Neuronal stem cell (in vitro differentiated cells): Measurements from ENCODE around the gene RIPPLY2.

ENCODE experiments used
- DNase-seq: peaks from one replicate; pipeline ENCODE4 v3.0.0-alpha.2; 2013; ENCODE audit warnings: low spot score
- H2AFZ ChIP-seq: one replicate; pipeline ENCODE4 v1.6.1; 2013; ENCODE audit warnings: mild to moderate bottlenecking, low read length, inconsistent platforms
- H2AK5ac ChIP-seq: 2 replicates; pipeline ENCODE4 v1.6.1; 2013; ENCODE audit warnings: low read depth, mild to moderate bottlenecking, inconsistent platforms, low read length, moderate library complexity, mixed read lengths
- H2BK120ac ChIP-seq: 2 replicates; pipeline ENCODE4 v1.6.1; 2013; ENCODE audit warnings: low read depth, mild to moderate bottlenecking, inconsistent platforms, low read length, moderate library complexity, mixed read lengths
- H2BK12ac ChIP-seq: one replicate; pipeline ENCODE4 v1.6.1; 2013; ENCODE audit warnings: low read length, inconsistent platforms
- H2BK15ac ChIP-seq: 2 replicates; pipeline ENCODE4 v1.6.1; 2013; ENCODE audit warnings: mild to moderate bottlenecking, low read length, inconsistent platforms, mixed read lengths
- H2BK5ac ChIP-seq: one replicate; pipeline ENCODE4 v1.6.1; 2013; ENCODE audit warnings: inconsistent platforms, mild to moderate bottlenecking, low read length, moderate library complexity
- H3K14ac ChIP-seq: one replicate; pipeline ENCODE4 v1.6.1; 2013; ENCODE audit warnings: low read length, inconsistent platforms
- H3K18ac ChIP-seq: 2 replicates; pipeline ENCODE4 v1.6.1; 2013; ENCODE audit warnings: low read length, inconsistent platforms
- H3K23ac ChIP-seq: 2 replicates; pipeline ENCODE4 v1.6.1; 2013; ENCODE audit warnings: low read depth, mild to moderate bottlenecking, mixed read lengths, low read length, inconsistent platforms; ENCODE audit not compliant: poor library complexity
- H3K27ac ChIP-seq: replicated peaks from 3 replicates; pipeline ENCODE4 v1.5.1; 2013; ENCODE audit warnings: low read length, inconsistent platforms
- H3K27me3 ChIP-seq, 3 experiments: 2 replicates each; pipeline ENCODE4 v1.6.1; 2013; ENCODE audit warnings: low read length in 3 of 3, mild to moderate bottlenecking in 2 of 3, inconsistent platforms in 1 of 3, low read depth in 1 of 3, mixed read lengths in 1 of 3, moderate library complexity in 1 of 3; ENCODE audit not compliant: control insufficient read depth in 3 of 3, insufficient read depth in 3 of 3
- H3K36me3 ChIP-seq, 2 donors: replicated peaks in 1 of 2; 2 replicates each; pipeline ENCODE4 v1.6.1; 2013; ENCODE audit warnings: low read length in 2 of 2; ENCODE audit not compliant: control insufficient read depth in 2 of 2, insufficient read depth in 2 of 2
- H3K4ac ChIP-seq: 2 replicates; pipeline ENCODE4 v1.6.1; 2013; ENCODE audit warnings: inconsistent platforms, mild to moderate bottlenecking, low read length, moderate library complexity
- H3K4me1 ChIP-seq, 2 donors: 1 replicate in 1 of 2; 2 replicates in 1 of 2; pipeline ENCODE4 v1.6.1; 2013; ENCODE audit warnings: low read length in 2 of 2, low read depth in 1 of 2; ENCODE audit not compliant: control insufficient read depth in 2 of 2, insufficient read depth in 1 of 2
- H3K4me2 ChIP-seq: one replicate; pipeline ENCODE4 v1.6.1; 2013; ENCODE audit warnings: mild to moderate bottlenecking, low read length, inconsistent platforms; ENCODE audit not compliant: insufficient read depth, poor library complexity, severe bottlenecking
- H3K4me3 ChIP-seq, 2 donors: 2 replicates each; pipeline ENCODE4 v1.5.1; 2013; ENCODE audit warnings: low read length in 2 of 2, mild to moderate bottlenecking in 2 of 2, inconsistent platforms in 1 of 2, moderate library complexity in 1 of 2
- H3K79me1 ChIP-seq: one replicate; pipeline ENCODE4 v1.6.1; 2013; ENCODE audit warnings: low read depth, mild to moderate bottlenecking, inconsistent platforms, low read length, moderate library complexity
- H3K9ac ChIP-seq: one replicate; pipeline ENCODE4 v1.6.1; 2013; ENCODE audit warnings: mild to moderate bottlenecking, low read depth, low read length, inconsistent platforms; ENCODE audit not compliant: poor library complexity
- H3K9me3 ChIP-seq, 2 donors: replicated peaks in 1 of 2; 2 replicates each; pipeline versions ENCODE3 to v1.6.1; 2013; ENCODE audit warnings: low read length in 2 of 2, mild to moderate bottlenecking in 2 of 2, inconsistent platforms in 1 of 2, low read depth in 1 of 2, mixed read lengths in 1 of 2, moderate library complexity in 1 of 2; ENCODE audit not compliant: control insufficient read depth in 2 of 2, insufficient read depth in 1 of 2
- H4K8ac ChIP-seq: one replicate; pipeline ENCODE4 v1.6.1; 2013; ENCODE audit warnings: low read depth, mild to moderate bottlenecking, inconsistent platforms, low read length, moderate library complexity
- H4K91ac ChIP-seq: one replicate; pipeline ENCODE4 v1.6.1; 2013; ENCODE audit warnings: low read length, low read depth, mild to moderate bottlenecking, inconsistent platforms; ENCODE audit not compliant: poor library complexity
- WGBS, 2 donors: extraction: QIAGEN DNeasy Blood & Tissue Kit; methylation state at CpG; one replicate each; pipeline ENCODE4 v1.1.7; 2013; ENCODE audit warnings: missing lambda C conversion rate in 2 of 2, mixed read lengths in 1 of 2; ENCODE audit not compliant: insufficient read length in 2 of 2, insufficient replicate concordance in 1 of 2; ENCODE audit errors: extremely low coverage in 2 of 2; 5-methylcytosine and 5-hydroxymethylcytosine counted together

Gene RIPPLY2

GRCh38 chr6:83844170-83844569, 9.0 kb upstream of the RIPPLY2 start:
- H2AK5ac ChIP-seq = no peak overlapping the region
- H3K4me3 ChIP-seq = no peak overlapping the region
- H2BK12ac ChIP-seq = no peak overlapping the region
- H3K4ac ChIP-seq = no peak overlapping the region
- no peak overlapping the region for H3K14ac ChIP-seq
- H2AFZ ChIP-seq = no peak overlapping the region
- DNase-seq = no peak
- no peak overlapping the region for H2BK120ac ChIP-seq
- no peak overlapping the region for H4K8ac ChIP-seq
- H4K91ac ChIP-seq = no peak overlapping the region
- H2BK15ac ChIP-seq = no peak overlapping the region
- no peak overlapping the region for H3K18ac ChIP-seq
- H3K27ac ChIP-seq = no peak overlapping the region
- H3K4me1 ChIP-seq = peaks cover 0 to 3% of the 10 kb centered on the region in 2 donors
- H3K4me2 ChIP-seq = no peak overlapping the region
- H3K27me3 ChIP-seq = peaks cover 0 to 14% (median 0%) of the 10 kb centered on the region in 3 experiments
- H3K9me3 ChIP-seq = no peaks in the 10 kb centered on the region
- H2BK5ac ChIP-seq = no peak overlapping the region
- H3K9ac ChIP-seq = no peak overlapping the region
- WGBS, 2 donors = no CpG with 5 or more reads among the region's 3 CpGs
- no peaks in the 10 kb centered on the region for H3K79me1 ChIP-seq
- H3K23ac ChIP-seq = no peak overlapping the region
- H3K36me3 ChIP-seq = no peaks in the 10 kb centered on the region

DNA sequence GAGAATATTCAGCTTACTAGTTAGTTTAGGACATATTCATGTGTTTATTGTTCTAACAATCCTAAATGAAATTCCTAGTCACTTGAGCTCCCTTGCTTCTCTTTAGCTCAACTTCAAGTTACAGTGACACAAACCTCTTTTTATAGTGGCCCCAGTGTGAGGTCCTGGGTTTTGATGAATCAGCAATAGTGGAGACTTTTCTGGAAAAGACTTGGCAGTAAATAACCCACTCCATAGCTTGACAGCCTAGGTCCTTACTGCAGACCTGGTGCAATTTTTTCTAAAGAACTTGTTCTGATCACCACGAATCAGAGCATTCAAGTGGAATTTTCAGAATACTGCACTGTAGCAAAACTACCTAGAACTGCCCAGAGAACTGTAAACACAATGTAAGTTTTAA, 6.9 kb upstream of the RIPPLY2 start:
- H4K8ac ChIP-seq = no peak overlapping the region
- H3K18ac ChIP-seq = no peak overlapping the region
- no peak overlapping the region for H2BK12ac ChIP-seq
- H2AK5ac ChIP-seq = no peak overlapping the region
- no peak overlapping the region for H3K14ac ChIP-seq
- no peak overlapping the region for H4K91ac ChIP-seq
- no peak overlapping the region for H2BK15ac ChIP-seq
- H3K36me3 ChIP-seq = no peaks in the 10 kb centered on the region
- H3K23ac ChIP-seq = no peak overlapping the region
- H3K4ac ChIP-seq = no peak overlapping the region
- H3K4me3 ChIP-seq = no peak overlapping the region
- H3K4me2 ChIP-seq = no peak overlapping the region
- H3K79me1 ChIP-seq = no peaks in the 10 kb centered on the region
- no peak overlapping the region for H3K27ac ChIP-seq
- H3K4me1 ChIP-seq = no peaks in the 10 kb centered on the region
- WGBS, 2 donors = no CpG with 5 or more reads among the region's 1 CpG
- H3K27me3 ChIP-seq = peaks cover 0 to 28% (median 0%) of the 10 kb centered on the region in 3 experiments
- no peak overlapping the region for H2BK120ac ChIP-seq
- no peak overlapping the region for H3K9ac ChIP-seq
- DNase-seq = no peak
- H3K9me3 ChIP-seq = no peaks in the 10 kb centered on the region
- no peak overlapping the region for H2AFZ ChIP-seq
- H2BK5ac ChIP-seq = no peak overlapping the region

DNA sequence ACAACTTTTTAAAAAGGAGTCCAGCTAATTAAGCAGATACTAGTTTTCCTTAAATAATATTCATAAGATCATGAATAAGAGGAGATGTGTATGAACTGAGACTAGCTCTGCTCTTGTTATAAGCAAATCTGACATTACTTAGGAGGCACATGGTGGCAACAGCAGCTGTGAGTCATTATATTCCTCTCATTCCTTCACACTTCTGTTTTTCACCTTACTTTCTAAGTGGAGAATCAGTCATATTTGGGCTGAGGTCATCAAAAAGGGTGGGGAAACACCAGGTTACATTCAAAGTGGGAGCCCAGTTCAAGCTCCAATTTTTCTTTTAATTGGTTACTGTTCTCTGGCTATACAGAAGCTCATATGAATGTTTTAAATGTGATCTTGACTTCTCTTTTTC, 6.0 kb upstream of the RIPPLY2 start:
- Histone ChIP-seq H3K27ac (no peak overlapping the region), H2BK120ac (no peak overlapping the region), H3K36me3 (no peaks in the 10 kb centered on the region), H3K27me3 (peaks cover 0 to 37% (median 0%) of the 10 kb centered on the region in 3 experiments), H3K9ac (no peak overlapping the region), H3K23ac (no peak overlapping the region), H2BK15ac (no peak overlapping the region), H2AK5ac (no peak overlapping the region), H3K4me1 (no peaks in the 10 kb centered on the region), H3K9me3 (no peaks in the 10 kb centered on the region), H3K18ac (no peak overlapping the region), H2BK12ac (no peak overlapping the region), H4K91ac (no peak overlapping the region), H3K4me3 (no peak overlapping the region), H4K8ac (no peak overlapping the region), H3K14ac (no peak overlapping the region), H2BK5ac (no peak overlapping the region), H2AFZ (no peak overlapping the region), H3K4me2 (no peak overlapping the region), H3K4ac (no peak overlapping the region), H3K79me1 (no peaks in the 10 kb centered on the region)
- DNase-seq = no peak

DNA sequence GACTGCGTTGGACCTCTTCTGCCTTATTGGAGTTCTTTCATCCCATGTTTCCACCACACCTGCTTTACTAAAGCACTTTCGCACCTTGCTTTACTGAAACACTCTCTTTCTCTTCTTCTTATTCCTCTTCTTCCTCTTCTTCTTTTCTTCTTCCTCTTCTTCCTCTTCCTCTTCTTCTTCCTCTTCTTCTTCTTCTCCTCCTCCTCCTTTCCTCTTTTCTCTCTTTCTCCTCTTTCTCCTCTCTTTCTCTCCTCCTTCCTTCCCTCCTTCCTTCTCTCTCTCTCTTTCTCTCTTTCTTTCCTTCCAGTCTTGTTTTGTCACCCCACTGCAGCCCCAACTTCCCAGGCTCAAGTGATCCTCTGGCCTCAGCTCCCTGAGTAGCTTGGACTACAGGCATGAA, 4.0 kb upstream of the RIPPLY2 start:
- WGBS, 2 donors = no CpG with 5 or more reads among the region's 2 CpGs
- H3K27me3 ChIP-seq = peaks cover 5 to 56% (median 17%) of the 10 kb centered on the region in 3 experiments

More for the DNA sequence above, 4.0 kb upstream of the RIPPLY2 start:
- Histone ChIP-seq H2BK12ac (no peak overlapping the region), H3K23ac (no peak overlapping the region), H3K14ac (no peak overlapping the region), H3K4me2 (no peak overlapping the region), H3K36me3 (no peaks in the 10 kb centered on the region), H3K4me1 (peaks cover 5% of the 10 kb centered on the region in 2 donors), H3K4me3 (no peak overlapping the region), H3K4ac (no peak overlapping the region), H3K18ac (no peak overlapping the region), H4K8ac (no peak overlapping the region), H2AFZ (no peak overlapping the region), H2BK15ac (no peak overlapping the region), H2BK5ac (no peak overlapping the region), H4K91ac (no peak overlapping the region), H3K27ac (no peak overlapping the region), H2AK5ac (no peak overlapping the region), H2BK120ac (no peak overlapping the region), H3K79me1 (no peaks in the 10 kb centered on the region), H3K9me3 (no peaks in the 10 kb centered on the region), H3K9ac (no peak overlapping the region)
- DNase-seq = no peak
